ENCODE measurements around the gene KLHL40.

KLHL40 gene

GRCh38 chr3:42653303-42653559, 32.1 kb upstream of the KLHL40 start:
- peak overlapping the region; percentile 92 for H3K4me3 ChIP-seq (ENCODE audit: low read length)
- TF ChIP-seq CTCF (conservative IDR thresholded peaks at IDR 0.05; ENCODE audit: low read length) = no peak
- DNase-seq (ENCODE audit: low read depth) = no peak

DNA sequence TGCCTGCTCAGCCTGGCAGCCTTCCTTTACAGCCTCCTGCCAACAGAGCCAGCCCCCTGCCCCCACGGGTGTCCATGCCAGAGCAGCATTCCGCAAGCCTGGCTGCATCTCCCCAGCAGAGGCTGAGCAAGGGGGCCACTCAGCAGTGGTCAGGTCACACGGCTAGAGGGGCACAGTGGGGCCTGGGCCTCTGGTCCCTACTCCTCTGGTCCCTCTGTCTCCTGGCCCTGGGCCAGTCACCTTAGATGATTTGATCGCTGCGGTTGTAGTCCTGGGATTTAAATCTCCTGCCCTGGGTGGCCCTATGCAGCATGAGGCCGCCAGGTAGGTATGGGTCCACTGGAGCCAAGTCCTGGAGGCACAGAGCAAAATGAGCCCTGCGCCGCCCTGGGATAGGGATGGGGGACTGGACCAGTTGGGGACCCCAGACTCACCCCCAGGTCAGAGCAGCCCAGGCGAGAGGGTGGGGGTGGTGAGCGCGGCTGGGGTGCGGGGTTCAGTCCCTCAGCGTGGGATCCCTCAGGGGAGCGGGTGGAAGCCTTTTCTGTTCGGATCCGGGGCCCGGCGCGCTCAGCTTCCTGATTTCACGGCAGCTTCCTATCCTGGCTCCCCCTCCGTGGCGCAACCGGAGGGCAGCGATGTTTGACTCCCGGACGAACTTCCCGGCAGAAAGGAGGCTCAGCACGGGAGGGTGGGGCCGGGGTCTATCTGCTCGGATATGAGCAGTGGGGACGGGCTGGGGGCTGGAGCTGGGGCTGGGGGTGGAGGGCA, 31.6 kb upstream of the KLHL40 start, which contains the start of gene ZBTB47:
Gene ZBTB47 (plus strand): TSS at position 138 of the 771 bp plus-strand sequence. CDS start 4,659 bp downstream, outside the sequence.
- no peak for TF ChIP-seq CTCF (conservative IDR thresholded peaks at IDR 0.05; ENCODE audit: low read length)
- H3K4me3 ChIP-seq (ENCODE audit: low read length) = peak within 1 kb of the TSS; percentile 92
- DNase-seq (ENCODE audit: low read depth) = peak; percentile 48

GRCh38 chr3:42654331-42655201, 30.8 kb upstream of the KLHL40 start:
- peak; percentile 59 for DNase-seq (ENCODE audit: low read depth)
- peak overlapping the region; percentile 92 for H3K4me3 ChIP-seq (ENCODE audit: low read length)
- no peak for TF ChIP-seq CTCF (conservative IDR thresholded peaks at IDR 0.05; ENCODE audit: low read length)

GRCh38 chr3:42655331-42655888, 29.9 kb upstream of the KLHL40 start:
- TF ChIP-seq CTCF (conservative IDR thresholded peaks at IDR 0.05; ENCODE audit: low read length) = no peak
- H3K4me3 ChIP-seq (ENCODE audit: low read length) = peak overlapping the region; percentile 92
- DNase-seq (ENCODE audit: low read depth) = no peak

GRCh38 chr3:42655980-42656679, 29.2 kb upstream of the KLHL40 start:
- DNase-seq (ENCODE audit: low read depth) = peak; percentile 55
- TF ChIP-seq CTCF (conservative IDR thresholded peaks at IDR 0.05; ENCODE audit: low read length) = no peak
- peak overlapping the region; percentile 92 for H3K4me3 ChIP-seq (ENCODE audit: low read length)

- TF ChIP-seq CTCF (conservative IDR thresholded peaks at IDR 0.05; ENCODE audit: low read length) = no peak
- no peak overlapping the region for H3K4me3 ChIP-seq (ENCODE audit: low read length)
- no peak for DNase-seq (ENCODE audit: low read depth)
These were observed 28.4 kb upstream of the KLHL40 start for GRCh38 chr3:42656680-42657610.
